GM21717 (cell line): ENCODE measurements around the gene MRGPRG.

Experiments used
- ATAC-seq: cut with Tn5 transposase; IDR thresholded peaks from one replicate; pipeline ENCODE4 v1.9.1; 2021; ENCODE audit warnings: mild to moderate bottlenecking, moderate library complexity; ENCODE audit not compliant: unreplicated experiment

The MRGPRG gene

DNA sequence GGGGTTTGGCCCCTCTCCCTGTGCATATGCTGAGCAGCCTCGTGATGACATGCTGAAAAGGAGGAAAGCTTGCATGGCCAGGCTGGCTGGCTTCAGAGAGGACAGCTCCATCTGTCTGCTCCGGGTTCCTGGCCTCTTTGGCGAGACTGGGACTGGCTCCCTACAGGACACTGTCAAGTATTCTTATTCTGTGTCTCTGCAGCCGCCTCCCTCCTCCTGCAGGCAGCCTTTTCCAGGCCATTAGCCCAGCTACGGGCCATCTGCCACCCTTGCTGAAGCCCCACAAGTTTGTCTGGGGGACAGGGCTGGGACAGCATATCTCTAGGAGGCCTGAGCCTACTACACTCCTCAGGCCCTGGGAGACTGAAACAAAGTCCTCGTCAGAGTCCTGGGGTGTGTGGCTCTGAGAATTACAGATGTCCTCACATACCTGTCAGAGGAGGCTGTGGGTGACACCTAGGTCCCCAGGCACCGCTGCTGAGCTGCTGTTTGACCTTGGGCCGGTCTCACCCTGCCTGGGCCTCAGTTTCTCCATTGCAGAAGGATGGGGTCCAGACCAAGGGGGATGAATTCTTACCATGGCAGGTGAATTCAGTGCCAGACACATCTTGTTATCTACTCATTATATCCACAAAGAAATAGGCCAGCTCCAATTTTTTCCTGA, 11.0 kb downstream of the MRGPRG start:
- ATAC-seq, result no peak

DNA sequence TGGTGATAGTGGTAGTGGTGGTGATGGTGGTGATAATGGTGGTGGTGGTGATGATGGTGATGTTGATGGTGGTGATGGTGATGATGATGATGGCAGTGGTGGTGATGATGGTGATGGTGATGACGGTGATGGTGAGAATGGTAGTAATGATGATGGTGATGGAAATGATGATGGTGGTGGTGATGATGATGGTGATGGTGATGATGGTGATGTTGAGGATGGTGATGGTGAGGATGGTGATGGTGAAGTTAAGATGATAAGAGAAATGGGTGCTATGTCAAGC, 11.8 kb downstream of the MRGPRG start:
- ATAC-seq, result no peak

DNA sequence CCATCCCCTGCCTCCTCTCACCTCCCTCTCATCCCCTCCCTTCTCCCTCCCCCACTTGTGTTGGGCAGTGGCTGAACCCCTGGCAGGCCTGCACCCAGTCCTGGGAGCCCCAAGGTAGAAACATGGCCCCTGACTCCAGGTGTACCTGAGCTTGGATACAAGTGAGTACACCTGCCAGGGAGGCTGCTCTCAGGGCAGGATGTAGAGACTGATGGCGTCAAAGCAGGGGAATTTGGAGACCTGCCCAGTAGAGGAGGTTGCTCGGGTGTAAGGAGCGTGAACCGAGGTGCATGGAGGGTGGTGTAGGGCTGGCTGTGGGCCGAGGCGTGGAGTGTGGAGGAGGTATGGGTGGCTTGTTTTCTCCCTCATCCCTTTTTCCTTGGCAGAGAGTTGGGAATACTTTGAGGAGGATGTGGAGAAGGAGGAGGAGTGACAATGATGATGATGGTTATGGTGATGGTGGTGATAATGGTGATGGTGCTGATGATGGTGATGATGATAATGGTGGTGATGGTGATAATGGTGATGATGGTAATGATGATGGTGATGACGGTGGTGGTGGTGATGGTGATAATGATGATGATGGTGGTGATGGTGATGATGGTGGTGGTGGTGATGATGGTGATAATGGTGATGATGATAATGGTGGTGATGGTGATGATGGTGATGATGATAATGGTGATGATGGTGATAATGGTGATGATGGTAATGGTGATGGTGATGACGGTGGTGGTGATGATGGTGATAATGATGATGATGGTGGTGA, 12.3 kb downstream of the MRGPRG start:
- no peak for ATAC-seq

DNA sequence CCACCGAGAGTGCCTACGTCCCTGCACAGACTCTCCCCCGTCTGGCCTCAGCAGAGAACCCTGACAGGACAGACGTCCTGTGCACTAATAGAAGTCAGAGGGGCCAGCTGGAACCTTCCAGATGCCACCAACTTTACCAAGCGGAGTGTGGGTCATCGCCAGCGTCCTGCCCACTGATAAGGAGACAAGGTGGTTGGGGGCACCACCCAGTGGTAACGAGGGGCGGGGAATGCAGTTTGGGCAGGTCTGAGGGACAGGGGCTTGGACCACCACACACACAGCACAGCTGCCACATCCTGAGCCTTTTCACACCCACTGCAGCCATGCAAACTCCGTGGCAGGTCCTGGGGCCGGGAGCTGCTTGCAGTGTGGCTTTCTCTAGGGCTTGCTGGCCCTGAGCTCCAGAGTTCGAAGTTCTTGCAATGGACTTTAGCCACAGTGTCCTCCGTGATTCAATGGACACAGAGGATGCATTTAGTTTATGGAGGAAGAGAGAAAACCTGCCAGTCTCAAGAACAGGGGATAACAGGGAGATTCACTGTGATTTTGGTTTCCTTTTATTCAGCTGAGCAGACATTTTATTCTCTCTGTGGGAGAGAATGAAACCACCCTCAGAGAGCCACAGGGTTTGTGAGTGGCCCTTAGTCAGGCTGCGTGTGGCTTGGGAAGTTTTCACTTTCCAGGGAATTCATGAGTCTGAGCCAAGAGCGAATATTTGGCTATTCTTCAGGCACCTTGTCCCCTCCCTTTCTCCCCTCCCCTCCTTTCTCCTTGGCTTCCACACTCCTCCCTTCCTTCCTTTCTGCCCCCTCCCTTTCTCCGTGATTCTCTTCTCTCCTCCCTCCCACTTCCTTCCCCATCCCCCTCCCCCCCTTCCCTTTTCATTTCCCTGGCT, 13.1 kb downstream of the MRGPRG start:
- no peak for ATAC-seq

DNA sequence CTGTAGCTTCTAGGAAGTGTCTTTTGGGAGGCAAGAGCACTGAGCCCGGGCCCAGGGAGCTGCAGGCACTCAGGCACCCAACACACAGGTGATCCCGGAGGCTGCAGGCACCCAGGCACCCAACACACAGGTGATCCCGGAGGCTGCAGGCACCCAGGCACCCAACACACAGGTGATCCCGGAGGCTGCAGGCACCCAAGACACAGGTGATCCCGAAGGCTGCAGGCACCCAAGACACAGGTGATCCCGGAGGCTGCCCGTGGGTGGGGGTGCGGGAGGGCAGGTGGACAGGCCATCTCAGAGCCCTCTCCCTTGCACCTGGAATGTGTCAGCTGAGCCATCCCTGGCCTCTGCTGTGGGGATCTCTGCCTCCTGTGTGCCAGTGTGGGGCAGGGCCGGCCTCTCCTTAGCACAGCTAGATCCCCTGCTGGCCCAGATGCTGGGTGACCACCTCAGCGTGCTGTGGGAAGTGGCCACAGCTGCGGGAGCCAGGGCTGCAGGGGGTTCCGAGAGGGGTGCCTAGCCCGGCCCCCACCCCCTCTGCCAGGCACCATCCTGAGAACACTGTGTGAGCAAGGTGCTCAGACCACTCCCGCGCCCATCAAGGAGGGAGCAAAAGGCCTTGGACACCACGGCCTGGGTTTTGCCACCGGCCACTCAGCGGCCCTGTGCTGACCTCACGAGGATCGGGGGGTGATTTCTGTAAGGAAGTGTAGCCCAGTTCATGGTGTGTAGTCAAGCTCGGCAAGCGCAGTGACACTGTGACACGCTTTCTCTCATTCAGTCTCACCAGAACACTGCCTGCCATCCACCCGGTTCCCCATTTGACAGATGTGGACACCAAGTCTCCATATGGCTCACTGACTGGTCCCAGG, 14.2 kb downstream of the MRGPRG start:
- ATAC-seq, result no peak

DNA sequence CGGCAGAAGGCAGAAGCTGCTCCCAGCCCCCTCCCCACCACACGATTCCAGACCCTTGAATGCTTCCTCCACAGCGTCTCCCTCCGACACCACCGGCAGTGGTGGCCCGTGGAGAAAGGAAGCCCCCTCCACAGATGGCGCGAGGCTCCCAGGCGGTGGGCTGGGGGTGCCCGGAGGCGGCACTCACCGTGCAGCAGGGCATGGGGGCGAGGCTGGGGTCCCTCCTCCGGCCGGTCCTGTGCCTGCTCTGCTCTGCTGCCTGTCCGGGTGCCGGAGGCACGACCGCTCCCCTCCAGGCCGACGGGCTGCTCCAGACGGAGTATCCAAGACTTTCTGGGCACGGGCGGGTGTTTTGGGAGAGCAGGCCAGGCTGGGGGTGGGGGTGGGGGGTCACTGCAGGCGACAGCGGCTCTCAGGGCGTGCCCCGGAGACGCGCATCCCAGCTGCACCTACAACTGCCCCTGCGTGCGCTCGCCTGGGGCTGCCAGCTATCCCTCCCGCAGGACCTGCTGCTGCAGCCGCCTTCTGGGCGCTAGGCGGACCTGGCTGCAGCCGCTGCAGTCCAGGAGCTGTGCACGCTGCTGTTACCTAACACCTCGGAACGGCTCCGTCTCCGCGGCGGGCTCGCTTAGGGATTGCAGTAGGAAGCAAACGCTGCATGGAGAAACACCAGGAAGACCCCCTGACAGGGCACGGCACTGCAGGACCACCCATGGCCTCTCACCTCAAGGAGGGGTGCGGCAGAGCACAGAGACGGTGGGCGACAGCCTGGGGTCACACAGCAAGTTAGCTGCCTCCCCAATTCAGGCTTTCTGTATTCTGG, 15.2 kb downstream of the MRGPRG start:
- no peak for ATAC-seq

DNA sequence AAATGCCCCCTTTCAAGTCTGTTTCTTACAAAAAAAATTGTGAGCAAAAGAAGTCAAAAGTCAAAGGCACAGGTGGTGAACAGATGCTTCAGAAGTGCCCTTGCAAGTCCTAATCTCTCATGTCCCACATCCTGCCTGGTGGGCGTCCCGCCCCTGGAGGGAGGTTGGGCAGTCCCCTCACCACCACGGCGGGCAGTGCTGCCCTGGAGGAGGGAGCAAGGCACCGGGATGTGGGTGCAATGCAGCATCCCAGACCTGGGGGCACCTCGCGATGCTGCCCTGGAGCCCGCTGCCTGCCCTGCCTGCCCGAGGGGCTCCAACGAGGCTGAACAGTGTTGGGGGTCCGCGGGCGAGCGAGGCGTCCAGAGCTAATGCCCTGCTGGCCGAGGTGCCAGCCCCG, 15.9 kb downstream of the MRGPRG start:
- ATAC-seq, result no peak

DNA sequence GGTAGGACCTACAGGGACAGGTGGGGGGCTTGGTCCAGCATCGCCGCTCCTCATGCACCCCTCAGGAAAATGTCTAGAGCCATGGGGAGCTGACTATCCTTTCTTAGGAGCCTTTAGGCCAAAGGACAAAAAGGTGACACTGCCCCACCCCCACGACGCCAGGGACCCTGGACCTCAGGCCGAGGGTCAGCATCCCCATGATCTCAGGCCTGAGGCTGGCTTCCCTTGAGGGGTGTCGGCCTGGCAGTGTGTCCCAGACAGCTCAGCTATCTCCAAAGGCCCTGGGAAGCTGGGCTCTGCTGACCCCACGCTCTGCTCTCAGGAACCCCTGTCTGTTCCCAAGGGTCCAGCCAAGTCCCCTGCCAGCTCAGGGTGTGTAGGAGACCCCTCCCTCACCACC, 16.3 kb downstream of the MRGPRG start:
- ATAC-seq, result no peak

DNA sequence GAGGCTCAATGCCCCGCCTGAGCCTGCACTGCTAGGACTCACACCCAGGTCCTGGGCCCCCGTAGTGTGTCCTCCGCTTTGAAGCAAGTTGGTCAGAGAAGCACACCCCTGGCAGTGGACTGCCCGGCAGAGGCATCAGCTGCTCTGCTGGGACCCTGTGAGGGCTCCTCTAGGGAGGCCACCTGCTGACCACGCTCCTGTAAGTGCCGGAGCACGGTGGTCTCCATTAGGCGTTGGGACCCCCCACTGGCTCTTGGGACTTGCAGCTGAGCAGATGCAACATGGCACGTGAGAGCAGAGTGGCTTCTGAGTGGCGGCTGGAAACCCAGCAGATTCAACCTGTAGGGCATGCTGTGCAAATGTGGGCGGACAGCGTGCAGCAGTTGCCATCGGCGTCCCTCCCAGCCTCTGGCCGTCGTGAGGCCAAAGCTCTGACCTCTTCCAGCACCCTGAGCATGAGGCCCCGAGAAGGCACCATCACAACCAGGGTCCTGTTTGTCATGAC, 16.9 kb downstream of the MRGPRG start:
- no peak for ATAC-seq

DNA sequence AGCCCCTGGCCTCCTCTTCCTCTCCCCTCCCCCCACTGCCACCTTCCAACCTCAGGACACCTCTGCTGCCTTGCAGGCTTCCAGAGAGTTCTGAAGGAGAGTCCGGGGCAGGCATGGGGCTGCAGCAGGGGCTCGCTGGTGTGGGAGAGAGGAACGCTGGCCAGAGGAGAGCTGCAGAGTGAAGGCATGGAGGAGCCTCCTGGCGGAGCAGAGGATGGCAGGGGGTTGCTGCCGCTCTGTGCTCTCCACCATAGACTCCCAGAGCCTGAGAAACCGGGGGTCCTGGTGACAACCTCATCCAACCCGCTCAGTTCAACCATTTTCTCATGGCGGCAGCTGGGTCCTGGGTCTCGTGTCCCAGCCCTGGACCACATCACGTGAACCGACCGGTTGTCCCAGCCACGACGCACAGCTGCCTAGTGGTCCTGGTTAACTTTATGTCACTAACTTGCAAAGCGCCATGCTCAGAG, 17.5 kb downstream of the MRGPRG start:
- no peak for ATAC-seq

DNA sequence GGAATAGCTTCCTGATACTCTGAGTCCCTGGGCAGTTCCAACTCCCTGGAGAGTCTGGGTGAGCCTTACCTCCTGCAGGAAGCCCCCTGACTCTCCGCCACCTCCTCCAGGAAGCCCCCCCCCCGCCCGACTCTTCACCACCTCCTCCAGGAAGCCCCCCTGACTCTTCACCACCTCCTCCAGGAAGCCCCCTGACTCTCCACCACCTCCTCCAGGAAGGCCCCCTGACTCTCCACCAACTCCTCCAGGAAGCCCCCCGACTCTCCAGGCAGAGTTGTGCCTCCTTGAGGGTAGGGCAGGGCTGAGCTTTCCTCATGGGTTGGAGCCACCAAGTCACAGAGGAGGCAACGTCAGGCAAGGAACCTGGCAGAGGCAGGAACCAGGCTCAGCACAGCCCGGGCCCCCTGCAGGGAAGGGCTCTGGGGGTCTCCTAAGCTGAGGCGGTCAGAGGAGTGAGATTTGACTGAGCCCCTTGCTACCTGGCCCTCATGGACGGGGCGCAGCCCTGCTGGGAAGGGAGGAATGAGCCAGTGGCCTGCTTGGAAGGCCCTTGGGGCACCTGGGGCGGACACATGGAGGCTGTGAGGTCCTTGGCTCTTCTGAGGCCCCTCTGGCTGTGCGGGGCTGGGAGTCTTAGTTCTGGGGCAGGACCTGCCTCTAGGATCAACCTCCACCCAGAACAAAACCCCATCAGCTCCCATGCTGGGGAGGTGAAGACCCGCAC, 18.1 kb downstream of the MRGPRG start:
- no peak for ATAC-seq

DNA sequence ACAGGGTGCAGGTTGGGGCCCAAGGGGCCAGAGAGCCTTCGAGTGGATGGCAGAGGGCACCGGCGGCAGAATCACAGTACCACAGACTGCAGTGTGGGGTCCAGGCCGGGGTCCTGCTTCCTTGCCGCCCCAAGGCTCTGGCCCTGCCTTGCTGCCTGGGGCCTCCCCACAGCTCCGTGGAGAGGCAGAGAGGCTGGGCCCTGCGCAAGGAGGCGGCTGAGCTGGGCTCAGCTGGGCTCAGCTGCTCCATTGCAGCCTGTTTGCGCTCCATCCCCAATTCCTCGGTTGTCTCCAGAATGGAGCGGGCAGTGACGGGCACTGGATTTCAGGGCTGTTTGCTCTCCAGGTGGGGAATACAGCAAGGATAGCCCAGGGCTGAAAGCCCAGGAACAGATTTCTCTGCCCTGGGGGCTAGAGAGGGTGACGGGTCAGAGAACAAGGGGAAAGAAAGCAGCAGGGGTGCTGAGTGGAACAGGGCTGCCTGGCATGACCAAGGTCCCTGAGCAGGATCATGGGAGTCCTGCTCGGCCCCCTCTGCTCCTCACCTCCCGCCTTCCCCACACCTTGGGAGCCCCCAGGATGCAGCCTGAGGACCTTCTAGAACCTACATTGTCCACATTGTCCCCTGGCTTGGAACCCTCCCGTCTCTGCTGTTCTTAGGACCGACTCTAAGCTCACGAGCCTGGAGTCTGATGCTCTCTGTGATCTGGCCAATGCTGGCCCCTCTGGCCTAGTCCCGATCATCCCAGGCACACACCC, 18.9 kb downstream of the MRGPRG start:
- ATAC-seq, result no peak

DNA sequence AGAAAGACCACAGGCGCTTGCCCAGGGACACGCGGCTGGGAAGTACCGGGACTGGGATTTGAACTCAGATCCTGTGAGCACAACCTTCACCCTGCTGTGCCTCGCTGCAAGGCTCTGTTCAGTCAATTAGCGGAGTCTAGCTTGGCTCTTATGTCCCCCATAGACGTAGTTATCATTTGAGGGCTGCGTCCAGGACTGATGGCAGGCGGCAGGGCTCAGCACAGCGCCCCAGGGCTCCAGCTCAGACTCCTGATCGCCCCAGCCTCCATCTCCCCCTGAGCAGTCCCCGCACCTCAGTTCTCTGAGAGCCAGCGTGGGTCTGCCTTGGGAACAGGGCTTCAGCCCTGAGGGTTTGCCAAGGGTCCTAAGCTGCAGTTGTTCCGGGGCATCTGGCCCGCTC, 19.8 kb downstream of the MRGPRG start:
- ATAC-seq, result no peak

DNA sequence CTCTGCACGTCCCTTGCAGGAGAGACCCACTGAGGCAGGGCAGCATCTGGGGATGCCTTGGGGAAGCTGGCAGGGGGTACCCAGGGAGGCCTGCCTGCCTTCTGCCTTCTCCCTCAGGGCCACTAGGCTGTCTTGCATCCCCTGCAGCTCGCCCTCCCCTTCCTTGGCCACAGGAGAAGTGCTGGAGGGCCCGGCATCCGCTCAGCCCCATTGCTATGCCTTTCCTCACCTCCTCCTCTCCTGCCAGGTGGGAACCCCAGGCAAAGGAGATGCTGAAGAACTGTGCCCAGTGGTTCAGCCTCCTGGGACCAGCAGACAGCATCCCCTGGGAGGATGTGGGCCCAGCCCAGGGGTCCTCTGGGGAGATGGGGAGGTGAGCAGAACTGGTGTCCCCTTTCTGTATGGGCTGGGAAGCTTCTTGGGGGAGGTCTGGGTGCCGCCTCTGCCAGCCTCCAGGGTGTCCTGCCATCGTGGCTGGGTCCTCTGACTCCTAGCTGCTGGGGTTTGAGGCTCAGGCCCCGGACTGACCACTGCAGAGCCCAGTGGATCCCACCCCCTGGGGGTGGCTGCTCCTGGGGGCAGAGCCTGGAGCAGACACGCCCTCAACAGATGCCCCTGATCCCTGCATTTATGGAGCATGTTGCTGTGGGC, 20.6 kb downstream of the MRGPRG start:
- ATAC-seq, result no peak

DNA sequence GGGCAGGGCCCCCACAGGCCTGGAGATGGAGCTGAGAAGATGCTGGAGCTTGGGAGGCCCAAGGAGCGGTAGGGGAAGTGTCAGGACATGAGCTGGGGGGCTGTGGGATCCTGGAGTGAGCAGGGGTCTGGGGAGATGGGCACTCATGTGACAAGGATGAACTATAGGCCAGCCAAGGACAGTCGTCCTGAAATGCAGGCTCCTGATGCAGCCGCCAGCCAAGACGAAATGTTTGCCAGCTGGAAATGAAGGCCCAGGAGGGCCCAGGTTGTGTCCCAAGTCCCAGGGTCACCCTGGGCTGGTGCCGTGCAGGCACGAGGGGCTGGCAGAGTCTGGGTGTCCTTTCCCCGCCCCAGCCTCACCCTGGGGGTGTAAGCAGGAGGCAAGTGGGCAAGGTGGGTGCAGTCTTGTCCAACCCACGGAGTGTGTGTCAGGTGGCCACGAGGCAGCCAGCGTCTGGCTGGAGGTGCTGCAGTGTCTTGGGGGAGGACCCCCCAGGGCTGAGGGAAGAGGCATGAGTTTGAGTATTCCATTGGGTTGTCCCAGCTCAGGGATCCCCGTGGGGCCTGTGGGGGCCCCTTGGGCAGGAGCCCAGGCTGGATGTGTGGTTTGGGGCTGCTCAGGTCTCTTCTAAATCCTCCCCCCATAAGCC, 21.4 kb downstream of the MRGPRG start:
- ATAC-seq, result no peak

DNA sequence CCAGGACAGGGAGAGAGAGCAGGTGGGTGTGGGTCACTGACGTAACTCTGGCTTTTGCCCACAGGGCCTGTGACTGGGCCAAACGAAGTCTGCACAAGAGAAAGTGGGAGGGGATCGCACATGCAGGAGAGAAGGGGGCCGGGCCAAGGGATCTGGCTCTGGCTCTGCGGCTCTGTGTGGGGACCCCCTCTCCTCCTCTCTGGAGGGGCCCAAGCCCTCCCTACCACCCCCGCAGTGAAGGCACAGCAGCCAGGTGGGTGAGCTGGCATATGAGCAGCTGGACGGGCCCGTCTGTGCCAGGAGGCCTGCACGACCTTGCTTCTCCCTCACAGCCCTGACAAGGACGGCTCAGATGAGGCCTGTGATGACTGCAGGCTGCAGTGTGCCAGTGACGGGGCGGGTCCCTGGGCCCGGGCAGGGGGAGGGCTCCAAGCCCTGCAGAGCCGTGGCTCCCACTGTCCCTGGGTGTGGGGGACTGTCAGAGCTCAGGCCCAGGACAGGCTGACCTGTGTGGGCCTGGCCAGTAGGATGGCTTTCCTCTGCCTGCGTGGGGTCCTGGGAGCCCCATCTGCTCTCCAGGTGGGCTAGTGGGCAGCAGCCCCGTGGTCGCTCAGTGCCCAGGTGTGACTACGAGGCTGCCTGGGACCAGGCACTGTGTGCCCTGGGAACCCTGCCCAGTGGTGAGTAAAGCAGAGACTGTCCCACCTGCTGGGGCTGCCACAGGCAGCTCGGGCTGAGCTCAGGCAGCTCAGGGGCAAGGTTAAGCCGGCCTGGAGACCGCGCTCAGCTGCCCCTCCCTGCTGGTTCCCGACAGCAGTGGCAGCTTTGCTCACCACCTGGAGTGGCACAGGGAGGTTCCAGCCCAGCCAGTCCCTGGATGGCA, 22.2 kb downstream of the MRGPRG start:
- no peak for ATAC-seq
